Testis (tissue), 3 donors: Measurements from ENCODE around the gene RASGEF1C. TPM values are rescaled to one million over a fixed set of nuclear protein-coding genes. Genes with fewer than 3 reads are reported as not detected.

Experiments
- DNase-seq: peaks from one replicate; pipeline ENCODE4 v3.0.0-alpha.2; 2019
- H3K27ac ChIP-seq, 2 donors: fragments of 200-600 bp; sonication (generic); one replicate each; pipeline ENCODE4 v1.5.1; 2019
- H3K27me3 ChIP-seq: fragments of 200-600 bp; sonication (generic); one replicate; pipeline ENCODE4 v1.5.1; 2019
- H3K36me3 ChIP-seq: fragments of 200-600 bp; sonication (generic); one replicate; pipeline ENCODE4 v1.5.1; 2017; ENCODE audit warnings: low read depth; ENCODE audit errors: missing control alignments
- H3K4me1 ChIP-seq: fragments of 200-600 bp; sonication (generic); one replicate; pipeline ENCODE4 v1.5.1; 2019
- H3K4me3 ChIP-seq, 2 donors: fragments of 200-600 bp; sonication (generic); one replicate each; pipeline ENCODE4 v1.5.1; 2017 to 2019
- H3K9me3 ChIP-seq: fragments of 200-600 bp; sonication (generic); one replicate; pipeline ENCODE4 v1.5.1; 2017
- POLR2A ChIP-seq: fragments of 450-650 bp; IDR thresholded peaks from one replicate; pipeline ENCODE4 v1.6.1; 2017; ENCODE audit warnings: antibody characterized with exemption, mild to moderate bottlenecking, moderate library complexity
- WGBS, 2 donors: methylation state at CpG; one replicate each; pipeline ENCODE4 v1.1.5; 2018; 5-methylcytosine and 5-hydroxymethylcytosine counted together
- intact Hi-C: fragments of 100-400 bp; cut with DNase I; formaldehyde crosslinking; loops from one replicate; pipeline ENCODE4 v1.15.1; 2023; ENCODE audit warnings: low total_unique reads
- polyA plus RNA-seq: library from polyadenylated mRNA; stranded (reverse); fragments of 350-450 nt; fragmentation: Illumina TruSeq; extraction: RNeasy Lipid Tissue Mini Kit (QIAGEN cat#74804); gene quantifications from one replicate; pipeline ENCODE4 v1.2.3, GENCODE V29; 2014; ENCODE audit warnings: low read depth, low replicate concordance; ENCODE audit not compliant: insufficient read depth
- total RNA-seq, 2 donors: library from RNA; depleted of rRNA; stranded (reverse); fragments of >200 nt; gene quantifications; one replicate each; pipeline ENCODE4 v1.2.3, GENCODE V29; 2016
- TF ChIP-seq, protein P1 (sequence below), 3 experiments: fragments of 450-650 bp in 2 of 3; fragments of 200-600 bp in 1 of 3; sonication (generic) in 1 of 3; IDR thresholded peaks; one replicate each; pipeline ENCODE4 v1.5.1; 2016 to 2019; ENCODE audit warnings: antibody characterized with exemption in 3 of 3, mild to moderate bottlenecking in 2 of 3, moderate library complexity in 1 of 3

RASGEF1C gene
- total and polyA plus RNA-seq, 3 donors from 2014 or later = 8.0 to 19.0 (median 8.5) TPM

DNA sequence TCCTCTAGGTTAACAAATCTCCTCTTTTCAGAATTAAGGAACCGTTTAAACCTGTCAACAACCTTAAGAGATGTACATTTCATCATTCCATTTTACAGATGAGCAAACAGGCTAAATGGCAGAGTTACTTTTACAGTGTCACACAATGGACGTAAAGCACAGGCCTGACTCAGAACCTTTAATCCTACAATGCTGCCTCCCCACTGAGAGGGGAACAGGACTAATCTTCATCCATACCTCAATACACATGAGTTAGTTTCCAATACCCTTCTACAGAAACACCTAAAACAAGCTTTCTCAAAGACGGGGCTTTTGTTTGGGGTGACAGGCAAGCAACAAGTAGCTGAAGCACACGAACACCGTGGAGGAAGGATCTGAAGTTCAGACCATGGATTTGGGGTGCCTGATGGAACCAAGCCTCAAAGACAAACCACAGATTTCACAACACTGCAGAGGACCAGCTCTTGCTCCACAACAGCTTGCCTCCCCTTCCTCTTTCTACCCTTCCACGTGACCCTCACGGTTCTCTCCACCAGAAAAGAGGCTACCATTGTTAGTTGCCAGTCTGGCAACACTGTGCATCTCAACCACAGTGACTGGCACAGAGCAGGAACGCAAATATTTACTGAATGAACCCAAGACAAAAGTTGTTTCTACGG lies 139.3 kb downstream of the RASGEF1C start:
- no peaks in the 10 kb centered on the region for H3K9me3 ChIP-seq
- DNase-seq = no peak
- 52 to 55% methylated on average over 9 of the region's 9 CpGs for WGBS, 2 donors
- intact Hi-C loops = no loop called here
- no peaks in the 10 kb centered on the region for H3K36me3 ChIP-seq
- peaks cover 3% of the 10 kb centered on the region for H3K4me1 ChIP-seq
- no peak for TF ChIP-seq POLR2A
- TF ChIP-seq, protein P1, sequence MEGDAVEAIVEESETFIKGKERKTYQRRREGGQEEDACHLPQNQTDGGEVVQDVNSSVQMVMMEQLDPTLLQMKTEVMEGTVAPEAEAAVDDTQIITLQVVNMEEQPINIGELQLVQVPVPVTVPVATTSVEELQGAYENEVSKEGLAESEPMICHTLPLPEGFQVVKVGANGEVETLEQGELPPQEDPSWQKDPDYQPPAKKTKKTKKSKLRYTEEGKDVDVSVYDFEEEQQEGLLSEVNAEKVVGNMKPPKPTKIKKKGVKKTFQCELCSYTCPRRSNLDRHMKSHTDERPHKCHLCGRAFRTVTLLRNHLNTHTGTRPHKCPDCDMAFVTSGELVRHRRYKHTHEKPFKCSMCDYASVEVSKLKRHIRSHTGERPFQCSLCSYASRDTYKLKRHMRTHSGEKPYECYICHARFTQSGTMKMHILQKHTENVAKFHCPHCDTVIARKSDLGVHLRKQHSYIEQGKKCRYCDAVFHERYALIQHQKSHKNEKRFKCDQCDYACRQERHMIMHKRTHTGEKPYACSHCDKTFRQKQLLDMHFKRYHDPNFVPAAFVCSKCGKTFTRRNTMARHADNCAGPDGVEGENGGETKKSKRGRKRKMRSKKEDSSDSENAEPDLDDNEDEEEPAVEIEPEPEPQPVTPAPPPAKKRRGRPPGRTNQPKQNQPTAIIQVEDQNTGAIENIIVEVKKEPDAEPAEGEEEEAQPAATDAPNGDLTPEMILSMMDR (IDR thresholded peaks at IDR 0.05) = no peak
- no peak overlapping the region for H3K27ac ChIP-seq
- H3K27me3 ChIP-seq = no peaks in the 10 kb centered on the region
- no peak overlapping the region for H3K4me3 ChIP-seq

DNA sequence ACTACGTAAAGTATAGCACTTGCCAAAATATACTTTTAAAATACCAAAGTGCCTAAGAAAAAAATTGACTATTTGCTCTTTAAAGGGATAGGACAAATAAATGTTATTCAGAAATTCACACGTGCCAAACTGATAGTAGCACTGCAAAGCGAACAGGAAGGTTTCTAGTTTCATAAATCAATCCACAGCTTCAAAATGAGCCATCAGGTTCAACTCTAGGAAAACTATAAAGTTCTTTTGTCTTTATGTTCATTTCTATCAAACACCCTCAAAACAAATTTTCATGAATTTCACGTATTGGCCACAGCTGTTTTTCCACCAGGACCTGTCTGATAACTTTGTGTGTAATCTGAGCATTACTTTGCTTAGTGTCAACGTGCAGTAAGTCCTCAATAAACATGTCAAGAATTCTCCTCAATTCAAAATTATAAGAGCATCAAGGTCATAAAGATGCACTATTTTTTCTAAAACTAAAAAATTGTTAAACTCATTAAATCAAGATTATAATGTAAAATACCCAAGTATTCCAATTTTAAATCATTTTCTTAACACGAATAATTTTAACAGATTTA lies 140.4 kb downstream of the RASGEF1C start:
- Histone ChIP-seq H3K36me3 (no peaks in the 10 kb centered on the region), H3K27ac (no peak overlapping the region), H3K4me3 (no peak overlapping the region), H3K4me1 (peaks cover 3% of the 10 kb centered on the region), H3K27me3 (no peaks in the 10 kb centered on the region), H3K9me3 (no peaks in the 10 kb centered on the region)
- intact Hi-C loops = no loop called here
- WGBS, 2 donors = 64 to 67% methylated on average over 6 of the region's 6 CpGs
- DNase-seq = no peak
- no peak for TF ChIP-seq POLR2A
- TF ChIP-seq, protein P1 (IDR thresholded peaks at IDR 0.05) = no peak

DNA sequence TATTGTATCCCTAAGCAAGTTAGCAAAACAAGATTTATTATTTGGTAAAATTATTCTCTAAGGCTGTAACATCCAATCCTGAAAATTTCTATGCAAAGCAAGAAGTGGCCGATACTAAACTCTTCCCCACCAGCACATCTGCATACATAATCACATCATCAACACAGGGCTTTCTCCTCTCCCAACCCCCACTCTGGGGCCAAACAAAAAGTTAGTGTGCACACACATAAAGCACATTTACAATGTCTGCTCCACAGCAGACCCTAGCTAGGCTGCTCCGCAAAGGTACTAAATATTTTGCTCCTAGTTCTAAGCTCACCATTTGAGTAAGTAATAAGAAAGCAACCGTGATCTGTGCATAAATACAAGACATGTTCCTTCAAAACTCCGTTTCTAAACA lies 141.0 kb downstream of the RASGEF1C start:
- WGBS, 2 donors = 81 to 88% methylated on average over 4 of the region's 4 CpGs
- no peak for DNase-seq
- Histone ChIP-seq H3K4me3 (no peak overlapping the region), H3K27ac (no peak overlapping the region), H3K4me1 (peaks cover 3% of the 10 kb centered on the region), H3K9me3 (no peaks in the 10 kb centered on the region), H3K36me3 (no peaks in the 10 kb centered on the region), H3K27me3 (no peaks in the 10 kb centered on the region)
- no peak for TF ChIP-seq POLR2A
- TF ChIP-seq, protein P1 (IDR thresholded peaks at IDR 0.05) = no peak
- intact Hi-C loops = no loop called here

DNA sequence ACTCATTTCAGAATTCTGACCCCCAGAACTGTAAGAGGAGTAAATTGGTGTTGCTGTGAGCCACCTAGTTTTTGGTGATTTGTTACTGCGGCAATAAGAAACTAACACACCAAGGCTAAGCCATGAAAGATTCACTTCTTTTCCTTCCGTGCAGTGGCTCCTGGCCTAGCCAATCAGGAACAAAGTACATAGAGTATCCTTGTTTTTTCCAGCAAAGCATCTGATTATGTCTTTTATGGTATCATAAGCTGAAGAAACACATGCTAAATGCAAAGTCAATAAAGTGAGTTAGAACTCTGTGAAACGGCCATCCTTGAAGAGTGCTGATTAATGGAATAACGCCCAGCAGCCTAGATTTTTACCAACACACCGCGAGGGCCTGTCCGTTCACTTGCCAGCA lies 148.8 kb downstream of the RASGEF1C start:
- intact Hi-C loops = no loop called here
- Histone ChIP-seq H3K27ac (no peak overlapping the region), H3K27me3 (no peaks in the 10 kb centered on the region), H3K9me3 (no peaks in the 10 kb centered on the region), H3K4me3 (no peak overlapping the region), H3K4me1 (no peaks in the 10 kb centered on the region), H3K36me3 (no peaks in the 10 kb centered on the region)
- WGBS, 2 donors = 90 to 92% methylated on average over 7 of the region's 7 CpGs
- no peak for DNase-seq
- TF ChIP-seq POLR2A = no peak
- TF ChIP-seq, protein P1 (IDR thresholded peaks at IDR 0.05) = no peak

DNA sequence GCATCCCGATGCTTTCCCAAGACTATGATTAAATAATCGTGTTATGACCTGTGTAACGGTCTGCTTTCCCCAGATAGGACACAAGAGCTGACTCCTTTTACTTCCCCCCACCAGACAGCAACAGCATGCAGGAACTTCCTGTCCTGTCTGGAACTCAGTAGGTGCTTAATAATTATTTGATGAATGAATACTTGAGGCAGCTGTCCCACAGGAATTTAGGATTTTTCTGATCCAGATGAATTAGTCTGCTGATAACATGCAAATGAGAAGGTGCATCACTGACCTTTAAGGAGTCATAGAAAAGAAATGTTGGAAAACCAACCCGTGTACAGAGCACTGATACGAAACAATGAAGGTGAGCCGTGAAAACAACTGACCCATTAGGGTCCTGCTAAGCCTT lies 149.7 kb downstream of the RASGEF1C start:
- DNase-seq = no peak

More for the DNA sequence above, 149.7 kb downstream of the RASGEF1C start:
- TF ChIP-seq, protein P1 (IDR thresholded peaks at IDR 0.05) = no peak
- no peak for TF ChIP-seq POLR2A
- H3K27me3 ChIP-seq = no peaks in the 10 kb centered on the region
- H3K27ac ChIP-seq = no peak overlapping the region
- H3K4me1 ChIP-seq = no peaks in the 10 kb centered on the region
- intact Hi-C loops = no loop called here
- 87 to 91% methylated on average over 6 of the region's 6 CpGs for WGBS, 2 donors
- H3K4me3 ChIP-seq = no peak overlapping the region
- H3K36me3 ChIP-seq = no peaks in the 10 kb centered on the region
- no peaks in the 10 kb centered on the region for H3K9me3 ChIP-seq
